ENCODE data around the gene MAP4K4. TPM values are rescaled to one million over a fixed set of nuclear protein-coding genes. Genes with fewer than 3 reads are reported as not detected.
A peak's percentile ranks its signal among the peaks of the same experiment; 100 is the strongest.

The MAP4K4 gene
- total RNA-seq, 1 experiment from 2014 or later = 132 TPM

DNA sequence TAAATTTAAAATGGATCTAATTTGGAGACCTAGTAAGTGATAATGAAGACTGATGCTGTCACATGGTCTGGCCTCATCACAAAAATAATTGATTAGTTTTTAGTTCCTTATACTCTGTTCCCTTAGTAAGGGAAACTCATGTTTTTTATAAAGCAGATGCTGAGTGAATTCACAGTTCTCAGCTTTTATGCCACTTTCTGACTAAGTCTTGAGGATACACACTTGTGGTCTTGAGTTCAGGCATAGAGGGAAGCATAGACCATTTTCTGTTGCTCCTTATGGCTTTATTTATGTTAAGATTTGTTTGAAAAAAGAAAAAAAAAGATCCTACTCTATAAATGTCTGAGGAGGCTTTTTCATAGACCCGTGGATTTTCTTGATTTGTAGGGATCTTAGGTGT, 91.1 kb downstream of the MAP4K4 start:
- Mint-ChIP-seq H3K27me3 (ENCODE audit: low read depth) (no peaks in the 10 kb centered on the region), H3K9me3 (no peaks in the 10 kb centered on the region), H3K27ac (0 out of 7 replicates have a peak overlapping the region, but pooled peaks of 1 of the 3 experiments have one; percentile 13), H3K36me3 (ENCODE audit: insufficient read depth in 1 of 3, low read depth in 3 of 3) (peaks cover 0 to 13% (median 9%) of the 10 kb centered on the region in 3 experiments; a peak in 5 of 7 replicates), H3K4me1 (peaks cover 17 to 23% of the 10 kb centered on the region in 2 experiments), H3K4me3 (no peak overlapping the region)
- Histone ChIP-seq H3K4ac (ENCODE audit: low read depth, low read length) (no peak overlapping the region), H2BK15ac (ENCODE audit: low read depth, low read length) (no peak overlapping the region), H3K23me2 (ENCODE audit: insufficient read length, low read depth, low read length, poor library complexity, severe bottlenecking) (no peaks in the 10 kb centered on the region), H3K18ac (ENCODE audit: insufficient read length, low read depth, low read length) (no peak overlapping the region), H3K56ac (ENCODE audit: insufficient read length, low read depth, low read length) (no peak overlapping the region), H4K8ac (replicated peaks; ENCODE audit: insufficient read length, low read depth, low read length) (no peak overlapping the region), H3K9me3 (ENCODE audit: control insufficient read depth, low read depth, low read length) (no peaks in the 10 kb centered on the region), H3T11ph (ENCODE audit: low read length) (no peak overlapping the region), H2AFZ (ENCODE audit: low read length) (no peak overlapping the region), H3K23ac (ENCODE audit: insufficient read length, low read depth, low read length) (no peak overlapping the region), H4K91ac (ENCODE audit: insufficient read length, low read depth, low read length) (no peak overlapping the region), H4K20me1 (ENCODE audit: control insufficient read depth, insufficient read depth, insufficient read length) (no peaks in the 10 kb centered on the region), H3K79me2 (ENCODE audit: insufficient read depth, low read length) (peaks cover 21% of the 10 kb centered on the region; the same call in 1 of the 2 replicates), H2BK12ac (ENCODE audit: insufficient read length, low read depth, low read length) (no peak overlapping the region), H2BK20ac (ENCODE audit: low read depth, low read length, poor library complexity, severe bottlenecking) (no peak overlapping the region), H2BK120ac (ENCODE audit: low read depth, low read length, poor library complexity, severe bottlenecking) (no peak overlapping the region), H3K4me2 (ENCODE audit: insufficient read depth, insufficient read length, low read length) (no peak overlapping the region), H4K5ac (ENCODE audit: insufficient read length, low read depth, low read length) (no peak overlapping the region), H3K9ac (ENCODE audit: extremely low read depth, insufficient read length, low read length) (no peak overlapping the region), H2AK5ac (ENCODE audit: insufficient read length, low read length) (no peak overlapping the region), H3K27ac (ENCODE audit: insufficient read length, low read depth, low read length) (no peak overlapping the region), H3K14ac (ENCODE audit: insufficient read depth, low read length) (no peak overlapping the region), H2BK5ac (ENCODE audit: insufficient read length, low read length) (no peak overlapping the region), H3K79me1 (ENCODE audit: insufficient read depth, low read depth, low read length, poor library complexity, severe bottlenecking) (peaks cover 4% of the 10 kb centered on the region), H3K27me3 (ENCODE audit: insufficient read depth, low read length) (no peaks in the 10 kb centered on the region), H3K4me1 (ENCODE audit: insufficient read depth, low read length) (peaks cover 3% of the 10 kb centered on the region; the same call in 1 of the 2 replicates)
- DNase-seq = no peak
- TF ChIP-seq, protein P1, sequence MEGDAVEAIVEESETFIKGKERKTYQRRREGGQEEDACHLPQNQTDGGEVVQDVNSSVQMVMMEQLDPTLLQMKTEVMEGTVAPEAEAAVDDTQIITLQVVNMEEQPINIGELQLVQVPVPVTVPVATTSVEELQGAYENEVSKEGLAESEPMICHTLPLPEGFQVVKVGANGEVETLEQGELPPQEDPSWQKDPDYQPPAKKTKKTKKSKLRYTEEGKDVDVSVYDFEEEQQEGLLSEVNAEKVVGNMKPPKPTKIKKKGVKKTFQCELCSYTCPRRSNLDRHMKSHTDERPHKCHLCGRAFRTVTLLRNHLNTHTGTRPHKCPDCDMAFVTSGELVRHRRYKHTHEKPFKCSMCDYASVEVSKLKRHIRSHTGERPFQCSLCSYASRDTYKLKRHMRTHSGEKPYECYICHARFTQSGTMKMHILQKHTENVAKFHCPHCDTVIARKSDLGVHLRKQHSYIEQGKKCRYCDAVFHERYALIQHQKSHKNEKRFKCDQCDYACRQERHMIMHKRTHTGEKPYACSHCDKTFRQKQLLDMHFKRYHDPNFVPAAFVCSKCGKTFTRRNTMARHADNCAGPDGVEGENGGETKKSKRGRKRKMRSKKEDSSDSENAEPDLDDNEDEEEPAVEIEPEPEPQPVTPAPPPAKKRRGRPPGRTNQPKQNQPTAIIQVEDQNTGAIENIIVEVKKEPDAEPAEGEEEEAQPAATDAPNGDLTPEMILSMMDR (conservative IDR thresholded peaks at IDR 0.05) = no peak
- no CpG with 5 or more reads among the region's 1 CpG for WGBS (ENCODE audit: extremely low coverage, insufficient read length, low lambda C conversion rate)

Data from H9 (cell line).